ENCODE data around the gene OSTF1. TPM values are rescaled to one million over a fixed set of nuclear protein-coding genes. Genes with fewer than 3 reads are reported as not detected.

OSTF1 gene
- total RNA-seq, 2 experiments from 2014 or later: 37.3 to 58.1 TPM

GRCh38 chr9:75183306-75183705 lies 95.0 kb downstream of the OSTF1 start:
- no peak for DNase-seq (ENCODE audit: low spot score)
- Histone ChIP-seq H3K4me3 (ENCODE audit: low read depth, low read length, poor library complexity, severe bottlenecking) (no peak overlapping the region), H3K79me2 (ENCODE audit: insufficient read depth, low read depth, low read length) (no peaks in the 10 kb centered on the region), H3K9me3 (ENCODE audit: low read length) (no peaks in the 10 kb centered on the region), H3K9me2 (ENCODE audit: insufficient read depth, low read length) (no peaks in the 10 kb centered on the region), H2AFZ (ENCODE audit: low read length) (no peak overlapping the region), H3K4me1 (ENCODE audit: insufficient read depth, low read length, poor library complexity, severe bottlenecking) (no peaks in the 10 kb centered on the region), H3K27ac (ENCODE audit: low read depth, low read length, poor library complexity, severe bottlenecking) (no peak overlapping the region), H3K36me3 (ENCODE audit: insufficient read depth, low read length) (no peaks in the 10 kb centered on the region), H4K20me1 (ENCODE audit: insufficient read depth, low read length) (no peaks in the 10 kb centered on the region), H3K4me2 (ENCODE audit: low read length) (no peak overlapping the region)
- ChIA-PET CTCF (ENCODE audit: unreplicated experiment) (no interaction called here), POLR2A (no interaction called here)
- intact Hi-C loops (cut with micrococcal nuclease; ENCODE audit: unreplicated experiment): no loop called here
- TF ChIP-seq, protein P1, sequence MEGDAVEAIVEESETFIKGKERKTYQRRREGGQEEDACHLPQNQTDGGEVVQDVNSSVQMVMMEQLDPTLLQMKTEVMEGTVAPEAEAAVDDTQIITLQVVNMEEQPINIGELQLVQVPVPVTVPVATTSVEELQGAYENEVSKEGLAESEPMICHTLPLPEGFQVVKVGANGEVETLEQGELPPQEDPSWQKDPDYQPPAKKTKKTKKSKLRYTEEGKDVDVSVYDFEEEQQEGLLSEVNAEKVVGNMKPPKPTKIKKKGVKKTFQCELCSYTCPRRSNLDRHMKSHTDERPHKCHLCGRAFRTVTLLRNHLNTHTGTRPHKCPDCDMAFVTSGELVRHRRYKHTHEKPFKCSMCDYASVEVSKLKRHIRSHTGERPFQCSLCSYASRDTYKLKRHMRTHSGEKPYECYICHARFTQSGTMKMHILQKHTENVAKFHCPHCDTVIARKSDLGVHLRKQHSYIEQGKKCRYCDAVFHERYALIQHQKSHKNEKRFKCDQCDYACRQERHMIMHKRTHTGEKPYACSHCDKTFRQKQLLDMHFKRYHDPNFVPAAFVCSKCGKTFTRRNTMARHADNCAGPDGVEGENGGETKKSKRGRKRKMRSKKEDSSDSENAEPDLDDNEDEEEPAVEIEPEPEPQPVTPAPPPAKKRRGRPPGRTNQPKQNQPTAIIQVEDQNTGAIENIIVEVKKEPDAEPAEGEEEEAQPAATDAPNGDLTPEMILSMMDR (conservative IDR thresholded peaks at IDR 0.05; ENCODE audit: low read length): no peak
- no peak for TF ChIP-seq EZH2phosphoT487 (IDR thresholded peaks at IDR 0.05; ENCODE audit: borderline replicate concordance, low read depth, low read length)
- BruUV-seq (replicated peaks): no TSS peak

- no peak for DNase-seq (ENCODE audit: low spot score)
- H3K9me2 ChIP-seq (ENCODE audit: insufficient read depth, low read length): no peaks in the 10 kb centered on the region
- no TSS peak for BruUV-seq (replicated peaks)
- no peaks in the 10 kb centered on the region for H4K20me1 ChIP-seq (ENCODE audit: insufficient read depth, low read length)
- H3K4me3 ChIP-seq (ENCODE audit: low read depth, low read length, poor library complexity, severe bottlenecking): no peak overlapping the region
- intact Hi-C loops (cut with micrococcal nuclease; ENCODE audit: unreplicated experiment): no loop called here
- POLR2A ChIA-PET: interaction anchor here (0.9 kb wide), 1 partner anchor 21 kb away, joined by 3 read pairs; no protein-coding TSS in a partner anchor
- no peak overlapping the region for H3K4me2 ChIP-seq (ENCODE audit: low read length)
- no peaks in the 10 kb centered on the region for H3K9me3 ChIP-seq (ENCODE audit: low read length)
- no peaks in the 10 kb centered on the region for H3K79me2 ChIP-seq (ENCODE audit: insufficient read depth, low read depth, low read length)
- H3K4me1 ChIP-seq (ENCODE audit: insufficient read depth, low read length, poor library complexity, severe bottlenecking): no peaks in the 10 kb centered on the region
- H2AFZ ChIP-seq (ENCODE audit: low read length): no peak overlapping the region
- TF ChIP-seq EZH2phosphoT487 (IDR thresholded peaks at IDR 0.05; ENCODE audit: borderline replicate concordance, low read depth, low read length): no peak
- TF ChIP-seq, protein P1 (conservative IDR thresholded peaks at IDR 0.05; ENCODE audit: low read length): no peak
- no peak overlapping the region for H3K27ac ChIP-seq (ENCODE audit: low read depth, low read length, poor library complexity, severe bottlenecking)
- H3K36me3 ChIP-seq (ENCODE audit: insufficient read depth, low read length): no peaks in the 10 kb centered on the region
- CTCF ChIA-PET (ENCODE audit: unreplicated experiment): no interaction called here
Measured at GRCh38 chr9:75184471-75184870, 96.2 kb downstream of the OSTF1 start.

DNA sequence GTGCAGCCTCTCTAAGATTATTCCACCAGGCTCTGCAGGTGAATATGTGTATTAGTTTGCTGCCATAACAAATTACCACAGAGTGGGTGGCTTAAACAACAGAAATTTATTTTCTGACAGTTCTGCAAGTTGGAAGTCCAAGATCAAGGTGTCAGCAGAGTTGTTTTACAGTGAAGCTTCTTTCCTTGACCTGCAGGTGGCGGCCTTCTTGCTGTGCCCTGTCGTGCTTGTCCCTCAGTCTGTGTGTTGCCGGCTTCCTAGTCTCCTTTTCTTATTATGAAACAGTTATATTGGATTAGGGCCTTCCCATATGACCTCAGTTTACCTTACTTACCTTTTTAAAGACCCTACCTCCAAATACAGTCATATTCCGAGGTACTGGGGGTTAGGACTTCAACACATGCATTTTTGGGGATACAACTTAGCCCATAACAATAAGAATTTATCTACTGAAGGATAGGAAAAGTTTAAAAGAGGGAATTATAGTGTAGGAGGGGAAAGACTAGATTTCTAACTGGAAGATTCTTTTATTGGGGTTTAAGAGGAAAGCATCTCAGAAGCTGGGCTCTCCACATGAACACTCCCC lies 97.4 kb downstream of the OSTF1 start:
- H2AFZ ChIP-seq (ENCODE audit: low read length): peak overlapping the region; percentile 65
- TF ChIP-seq EZH2phosphoT487 (IDR thresholded peaks at IDR 0.05; ENCODE audit: borderline replicate concordance, low read depth, low read length): no peak
- TF ChIP-seq, protein P1 (conservative IDR thresholded peaks at IDR 0.05; ENCODE audit: low read length): peak; percentile 87
- POLR2A ChIA-PET: interaction anchor here (0.9 kb wide), 1 partner anchor 22 kb away, joined by 3 read pairs; no protein-coding TSS in a partner anchor

More for the DNA sequence above, 97.4 kb downstream of the OSTF1 start:
- Histone ChIP-seq H3K9me3 (ENCODE audit: low read length) (no peaks in the 10 kb centered on the region), H4K20me1 (ENCODE audit: insufficient read depth, low read length) (no peaks in the 10 kb centered on the region), H3K4me2 (ENCODE audit: low read length) (no peak overlapping the region), H3K36me3 (ENCODE audit: insufficient read depth, low read length) (no peaks in the 10 kb centered on the region), H3K79me2 (ENCODE audit: insufficient read depth, low read depth, low read length) (no peaks in the 10 kb centered on the region), H3K9me2 (ENCODE audit: insufficient read depth, low read length) (no peaks in the 10 kb centered on the region), H3K27ac (ENCODE audit: low read depth, low read length, poor library complexity, severe bottlenecking) (no peak overlapping the region), H3K4me1 (ENCODE audit: insufficient read depth, low read length, poor library complexity, severe bottlenecking) (no peaks in the 10 kb centered on the region), H3K4me3 (ENCODE audit: low read depth, low read length, poor library complexity, severe bottlenecking) (no peak overlapping the region)
- DNase-seq (ENCODE audit: low spot score): peak; percentile 56
- intact Hi-C loops (cut with micrococcal nuclease; ENCODE audit: unreplicated experiment): loop anchor here (5.0 kb wide), 1 partner anchor 413 kb away; no protein-coding TSS in a partner anchor
- CTCF ChIA-PET (ENCODE audit: unreplicated experiment): interaction anchor here (0.6 kb wide), 1 partner anchor 161 kb away, joined by 4 read pairs; no protein-coding TSS in a partner anchor
- no TSS peak for BruUV-seq (replicated peaks)

Data from OCI-LY7 (cell line).